Thoracic aorta (tissue), 2 donors: ENCODE measurements around the gene PRIM1. TPM values are rescaled to one million over a fixed set of nuclear protein-coding genes. Genes with fewer than 3 reads are reported as not detected.
"Not testable (repeated sequence)": the region's sequence is repeated elsewhere in the genome, so short reads cannot be mapped to it uniquely, and the experiment has no call there.

ENCODE experiments used
- ATAC-seq: fragments of 150-250 bp; one replicate; pipeline ENCODE4 v1.8.0; 2017; ENCODE audit warnings: low read depth; ENCODE audit not compliant: insufficient number of reproducible peaks, low FRiP score
- DNase-seq: peaks from one replicate; pipeline ENCODE4 v3.0.0-alpha.2; 2020; ENCODE audit warnings: low spot score
- H3K27ac ChIP-seq, 2 donors: fragments of 200-600 bp; sonication (generic); 1 replicate in 1 of 2; 2 replicates in 1 of 2; pipeline ENCODE4 v1.5.1; 2016; ENCODE audit warnings: mild to moderate bottlenecking in 2 of 2, moderate library complexity in 2 of 2
- H3K27me3 ChIP-seq: fragments of 200-600 bp; sonication (generic); replicated peaks from 2 replicates; pipeline ENCODE4 v1.6.0; 2016; ENCODE audit warnings: mild to moderate bottlenecking; ENCODE audit not compliant: insufficient read depth
- H3K36me3 ChIP-seq: fragments of 200-600 bp; sonication (generic); one replicate; pipeline ENCODE4 v1.5.1; 2016
- H3K4me1 ChIP-seq, 2 donors: fragments of 200-600 bp; sonication (generic); 1 replicate in 1 of 2; 2 replicates in 1 of 2; pipeline versions ENCODE4 v1.5.1 to v1.6.0; 2016; ENCODE audit warnings: low read depth in 2 of 2, mild to moderate bottlenecking in 1 of 2; ENCODE audit not compliant: control insufficient read depth in 1 of 2
- H3K4me3 ChIP-seq: fragments of 200-600 bp; sonication (generic); 2 replicates; pipeline ENCODE4 v1.5.1; 2016; ENCODE audit warnings: mild to moderate bottlenecking
- H3K9me3 ChIP-seq: fragments of 200-600 bp; sonication (generic); 2 replicates; pipeline ENCODE4 v1.5.1; 2016
- total RNA-seq, 2 donors: library from RNA; depleted of rRNA; stranded (reverse); fragments of >200 nt; gene quantifications; one replicate each; pipeline versions ENCODE4 v1.1.0 to v1.2.3, GENCODE V29; 2016
- TF ChIP-seq, protein P1 (sequence below): fragments of 200-600 bp; sonication (generic); IDR thresholded peaks from one replicate; pipeline ENCODE4 v1.5.1; 2019; ENCODE audit warnings: antibody characterized with exemption

PRIM1 gene
- total RNA-seq, 2 donors from 2014 or later, result 2.3 to 4.0 TPM

DNA sequence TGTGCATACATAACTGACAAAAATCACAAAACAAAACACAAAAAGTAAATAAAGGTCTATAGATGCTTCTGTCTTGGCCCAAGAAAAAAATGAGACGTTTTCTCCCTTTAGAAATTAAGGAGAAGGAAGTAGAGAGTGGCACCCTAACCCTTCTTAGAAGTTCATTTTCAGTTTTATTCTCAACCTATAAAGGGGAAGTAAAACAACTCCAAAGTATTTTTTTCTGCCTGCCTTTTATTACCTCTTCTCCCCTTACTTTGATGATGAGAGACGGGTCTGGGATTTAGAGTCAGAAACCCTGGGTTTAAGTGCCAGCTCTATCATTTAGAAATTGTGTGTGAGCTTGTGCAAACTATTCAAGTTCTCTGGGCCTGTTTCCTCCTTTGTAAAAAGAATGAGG lies 2.8 kb downstream of the PRIM1 start:
- ATAC-seq, result no peak
- Histone ChIP-seq H3K9me3 (no peaks in the 10 kb centered on the region), H3K4me1 (peaks cover 5 to 9% of the 10 kb centered on the region in 2 donors)

DNA sequence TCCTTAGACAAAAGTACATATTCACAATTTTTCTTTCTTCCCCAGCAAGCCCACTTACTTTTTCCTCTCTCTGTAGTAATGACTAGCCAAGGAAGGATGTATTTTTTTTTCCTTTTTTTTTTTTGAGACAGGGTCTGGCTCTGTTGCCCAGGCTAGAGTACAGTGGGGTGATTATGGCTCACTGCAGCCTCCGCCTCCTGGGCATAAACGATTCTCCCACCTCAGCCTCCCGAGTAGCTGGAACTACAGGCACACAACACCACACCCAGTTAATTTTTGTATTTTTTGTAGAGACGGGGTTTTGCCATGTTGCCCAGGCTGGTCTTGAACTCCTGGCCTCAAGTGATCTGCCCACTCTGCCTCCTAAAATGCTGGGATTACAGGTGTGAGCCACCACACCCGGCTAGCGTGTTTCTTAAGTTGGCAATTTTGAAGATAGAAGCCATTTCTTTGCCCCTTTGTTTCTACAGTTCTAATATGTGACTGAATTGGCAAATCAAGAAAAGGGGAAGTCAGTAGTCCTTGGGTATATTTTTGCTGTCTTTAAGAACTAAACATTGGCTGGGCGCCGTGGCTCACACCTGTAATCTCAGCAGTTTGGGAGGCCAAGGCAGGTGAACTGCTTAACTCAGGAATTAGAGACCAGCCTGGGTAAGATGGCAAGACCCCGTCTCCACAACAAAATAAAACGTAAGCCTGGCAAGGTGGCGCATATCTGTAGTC lies 23.8 kb downstream of the PRIM1 start:
- Histone ChIP-seq H3K27me3 (no peaks in the 10 kb centered on the region), H3K4me3 (no peak overlapping the region), H3K4me1 (peaks cover 6 to 10% of the 10 kb centered on the region in 2 donors), H3K9me3 (no peaks in the 10 kb centered on the region), H3K36me3 (no peaks in the 10 kb centered on the region), H3K27ac (no peak overlapping the region)
- DNase-seq (no peak), ATAC-seq (no peak)
- TF ChIP-seq, protein P1, sequence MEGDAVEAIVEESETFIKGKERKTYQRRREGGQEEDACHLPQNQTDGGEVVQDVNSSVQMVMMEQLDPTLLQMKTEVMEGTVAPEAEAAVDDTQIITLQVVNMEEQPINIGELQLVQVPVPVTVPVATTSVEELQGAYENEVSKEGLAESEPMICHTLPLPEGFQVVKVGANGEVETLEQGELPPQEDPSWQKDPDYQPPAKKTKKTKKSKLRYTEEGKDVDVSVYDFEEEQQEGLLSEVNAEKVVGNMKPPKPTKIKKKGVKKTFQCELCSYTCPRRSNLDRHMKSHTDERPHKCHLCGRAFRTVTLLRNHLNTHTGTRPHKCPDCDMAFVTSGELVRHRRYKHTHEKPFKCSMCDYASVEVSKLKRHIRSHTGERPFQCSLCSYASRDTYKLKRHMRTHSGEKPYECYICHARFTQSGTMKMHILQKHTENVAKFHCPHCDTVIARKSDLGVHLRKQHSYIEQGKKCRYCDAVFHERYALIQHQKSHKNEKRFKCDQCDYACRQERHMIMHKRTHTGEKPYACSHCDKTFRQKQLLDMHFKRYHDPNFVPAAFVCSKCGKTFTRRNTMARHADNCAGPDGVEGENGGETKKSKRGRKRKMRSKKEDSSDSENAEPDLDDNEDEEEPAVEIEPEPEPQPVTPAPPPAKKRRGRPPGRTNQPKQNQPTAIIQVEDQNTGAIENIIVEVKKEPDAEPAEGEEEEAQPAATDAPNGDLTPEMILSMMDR, result no peak

More for the DNA sequence above, 2.8 kb downstream of the PRIM1 start:
- Histone ChIP-seq H3K36me3 (no peaks in the 10 kb centered on the region), H3K27ac (no peak overlapping the region), H3K27me3 (no peaks in the 10 kb centered on the region), H3K4me3 (no peak overlapping the region)
- TF ChIP-seq, protein P1, result no peak
- no peak for DNase-seq

- ATAC-seq, result not testable (repeated sequence)
- peak overlapping the region; percentile 84 for H3K4me3 ChIP-seq
- H3K27ac ChIP-seq, result peak overlapping the region; percentile 85 to 90
These were observed 25.9 kb downstream of the PRIM1 start for GRCh38 chr12:56726196-56726675.

GRCh38 chr12:56725723-56726102 lies 26.4 kb downstream of the PRIM1 start:
- no peak for DNase-seq
- TF ChIP-seq, protein P1, result no peak
- peak overlapping the region; percentile 84 for H3K4me3 ChIP-seq

More at GRCh38 chr12:56726196-56726675, 25.9 kb downstream of the PRIM1 start:
- H3K27me3 ChIP-seq, DNase-seq, H3K36me3 ChIP-seq, H3K9me3 ChIP-seq: not testable (repeated sequence)
- peaks cover 26 to 31% of the 10 kb centered on the region in 2 donors for H3K4me1 ChIP-seq

GRCh38 chr12:56724972-56725722 lies 27.0 kb downstream of the PRIM1 start, which contains the start of gene NACA:
Gene NACA (minus strand): TSS chr12:56725299. CDS start chr12:56724521, 778 bp downstream.
- H3K36me3 ChIP-seq, result peaks cover under 1% of the 10 kb centered on the region
- no peaks in the 10 kb centered on the region for H3K27me3 ChIP-seq
- H3K27ac ChIP-seq, result peak within 1 kb of the TSS; percentile 85 to 90
- DNase-seq (peak; percentile 98), ATAC-seq (peak; percentile 82)
- no peaks in the 10 kb centered on the region for H3K9me3 ChIP-seq
- H3K4me3 ChIP-seq, result peak within 1 kb of the TSS; percentile 84
- TF ChIP-seq, protein P1, result no peak
- H3K4me1 ChIP-seq, result peaks cover 28 to 42% of the 10 kb centered on the region in 2 donors

More at GRCh38 chr12:56725723-56726102, 26.4 kb downstream of the PRIM1 start:
- Histone ChIP-seq H3K27me3 (no peaks in the 10 kb centered on the region), H3K9me3 (no peaks in the 10 kb centered on the region), H3K27ac (peak overlapping the region; percentile 85 to 90), H3K36me3 (no peaks in the 10 kb centered on the region), H3K4me1 (peaks cover 28 to 36% of the 10 kb centered on the region in 2 donors)
- ATAC-seq, result peak; percentile 12
